Kidney epithelial cell (primary cell): ENCODE results near the gene GYPC. TPM values are rescaled to one million over a fixed set of nuclear protein-coding genes. Genes with fewer than 3 reads are reported as not detected.

Source experiments
- DNase-seq: peaks from one replicate; pipeline ENCODE4 v3.0.0-alpha.2; 2010; ENCODE audit warnings: low read depth
- H3K27me3 ChIP-seq: 2 replicates; pipeline ENCODE4 v1.6.0; 2011; ENCODE audit warnings: low read length; ENCODE audit not compliant: control insufficient read depth, insufficient read depth
- H3K36me3 ChIP-seq: 2 replicates; pipeline ENCODE4 v1.5.1; 2011; ENCODE audit warnings: low read length; ENCODE audit not compliant: control insufficient read depth, insufficient read depth
- H3K4me3 ChIP-seq: 2 replicates; pipeline ENCODE4 v1.5.1; 2011; ENCODE audit warnings: low read depth, mild to moderate bottlenecking, control low read depth, low read length
- CTCF ChIP-seq: IDR thresholded peaks from 2 replicates; pipeline ENCODE4 v1.5.1; 2011; ENCODE audit warnings: mild to moderate bottlenecking, moderate library complexity, low read length, control low read depth, inconsistent platforms; ENCODE audit not compliant: insufficient read depth, poor library complexity, severe bottlenecking
- total RNA-seq: library from RNA; depleted of rRNA; stranded (reverse); fragments of >200 nt; gene quantifications from 2 replicates; pipeline ENCODE4 v1.2.3, GENCODE V29; 2015

GYPC gene
- total RNA-seq, result 127 and 137 TPM in 2 replicates

GRCh38 chr2:126655500-126656430 is at the start of gene GYPC:
TSS of gene GYPC (plus strand) at chr2:126656158. CDS start at chr2:126656264, 106 bp downstream.
- Histone ChIP-seq H3K36me3 (no peaks in the 10 kb centered on the region), H3K4me3 (peak within 1 kb of the TSS; percentile 69), H3K27me3 (no peaks in the 10 kb centered on the region)
- DNase-seq, result no peak
- TF ChIP-seq CTCF, result no peak

GRCh38 chr2:126614524-126615227 is 41.3 kb upstream of the GYPC start:
- H3K27me3 ChIP-seq, result no peaks in the 10 kb centered on the region
- no peak overlapping the region for H3K4me3 ChIP-seq
- H3K36me3 ChIP-seq, result no peaks in the 10 kb centered on the region
- no peak for DNase-seq
- no peak for TF ChIP-seq CTCF

GRCh38 chr2:126616606-126617069 is 39.3 kb upstream of the GYPC start:
- Histone ChIP-seq H3K4me3 (no peak overlapping the region), H3K27me3 (no peaks in the 10 kb centered on the region), H3K36me3 (no peaks in the 10 kb centered on the region)
- TF ChIP-seq CTCF, result no peak
- no peak for DNase-seq

GRCh38 chr2:126620302-126620701 is 35.7 kb upstream of the GYPC start:
- no peak for TF ChIP-seq CTCF
- no peaks in the 10 kb centered on the region for H3K36me3 ChIP-seq
- DNase-seq, result no peak
- H3K4me3 ChIP-seq, result no peak overlapping the region
- H3K27me3 ChIP-seq, result no peaks in the 10 kb centered on the region

- no peak for TF ChIP-seq CTCF
- no peak overlapping the region for H3K4me3 ChIP-seq
- no peaks in the 10 kb centered on the region for H3K27me3 ChIP-seq
- no peaks in the 10 kb centered on the region for H3K36me3 ChIP-seq
- DNase-seq, result no peak
Measured at GRCh38 chr2:126623000-126623399, 33.0 kb upstream of the GYPC start.
